K562 (cell line): ENCODE data around the gene TM4SF20. TPM values are rescaled to one million over a fixed set of nuclear protein-coding genes. Genes with fewer than 3 reads are reported as not detected.

Experiments used
- ATAC-seq: fragments of 200-7000 bp; cut with Tn5 transposase; 3 replicates; pipeline ENCODE4 v1.9.1; 2020; ENCODE audit warnings: moderate library complexity
- BruUV-seq: library from RNA; stranded (reverse); fragments of 400-500 nt; replicated peaks from 2 replicates; lab custom pipeline; 2021; lab: Mats Ljungman, UMichigan
- CTCF ChIA-PET: fragments of 300-600 bp; formaldehyde crosslinking; extraction: SDS; loops from one replicate; lab custom pipeline; 2021; ENCODE audit warnings: low intra/inter-chr PET ratio; lab: Yijun Ruan, JAX
- POLR2A ChIA-PET: fragments of 300-600, 350-650 bp; sonication (Branson Sonifier 250); formaldehyde crosslinking; extraction: SDS; loops from one replicate; lab custom pipeline; 2021; ENCODE audit warnings: antibody characterized with exemption, inconsistent platforms; lab: Yijun Ruan, JAX
- DNase-seq, 4 experiments: peaks; one replicate each; pipeline versions ENCODE4 v3.0.0 to v3.0.0-alpha.2; 2011 to 2018; ENCODE audit warnings: low spot score in 3 of 4, mixed read lengths in 3 of 4; ENCODE audit errors: extremely low read depth in 1 of 4
- FAIRE-seq: peaks from 2 replicates; lab custom pipeline; 2011; peaks lifted over from hg19 to GRCh38; lab: Jason Lieb, UNC
- H2AFZ ChIP-seq: 2 replicates; pipeline ENCODE4 v1.6.0; 2011; ENCODE audit warnings: low read depth, low read length, control low read depth, inconsistent platforms
- H3K27ac ChIP-seq: fragments of 200-600 bp; 3 replicates; pipeline ENCODE4 v1.8.0; 2011; ENCODE audit warnings: low read depth, mild to moderate bottlenecking, control low read depth, inconsistent platforms, low read length, moderate library complexity, mixed read lengths; ENCODE audit errors: extremely low read depth
- H3K27me3 ChIP-seq, 2 experiments: fragments of 300-600 bp in 1 of 2; 2 replicates in 1 of 2; 3 replicates in 1 of 2; pipeline versions ENCODE4 v1.6.0 to v1.8.0; 2011; ENCODE audit warnings: inconsistent platforms in 2 of 2, low read length in 2 of 2, mild to moderate bottlenecking in 1 of 2, mixed read lengths in 1 of 2, moderate library complexity in 1 of 2; ENCODE audit not compliant: control insufficient read depth in 2 of 2, insufficient read depth in 2 of 2
- H3K36me3 ChIP-seq: fragments of 300-600 bp; 3 replicates; pipeline ENCODE4 v1.8.0; 2011; ENCODE audit warnings: mild to moderate bottlenecking, low read length, inconsistent platforms; ENCODE audit not compliant: control insufficient read depth, insufficient read depth
- H3K4me1 ChIP-seq, 2 experiments: fragments of 200-600 bp in 1 of 2; replicated peaks in 1 of 2; 2 replicates in 1 of 2; 3 replicates in 1 of 2; pipeline versions ENCODE4 v1.5.1 to v1.8.0; 2011; ENCODE audit warnings: inconsistent platforms in 2 of 2, low read length in 2 of 2, mild to moderate bottlenecking in 1 of 2, mixed read lengths in 1 of 2, moderate library complexity in 1 of 2; ENCODE audit not compliant: control insufficient read depth in 2 of 2, insufficient read depth in 2 of 2
- H3K4me2 ChIP-seq: 2 replicates; pipeline ENCODE4 v1.6.1; 2011; ENCODE audit warnings: low read length, control low read depth, inconsistent platforms, mixed read lengths; ENCODE audit not compliant: insufficient read depth
- H3K4me3 ChIP-seq: fragments of 200-600 bp; sonication (generic), shearing (Covaris generic); 2 replicates; pipeline ENCODE4 v1.5.1; 2016; ENCODE audit warnings: control low read depth, inconsistent platforms
- H3K79me2 ChIP-seq: fragments of 200-600 bp; 3 replicates; pipeline ENCODE4 v1.8.0; 2011; ENCODE audit warnings: low read length, inconsistent platforms; ENCODE audit not compliant: control insufficient read depth, insufficient read depth
- H3K9ac ChIP-seq, 2 experiments: 2 replicates each; pipeline versions ENCODE4 v1.6.0 to v1.6.1; 2011; ENCODE audit warnings: low read depth in 2 of 2, low read length in 2 of 2, control low read depth in 1 of 2, inconsistent platforms in 1 of 2, mild to moderate bottlenecking in 1 of 2, mixed read lengths in 1 of 2; ENCODE audit not compliant: insufficient read depth in 1 of 2
- H3K9me1 ChIP-seq: one replicate; pipeline ENCODE4 v1.6.0; 2011; ENCODE audit warnings: inconsistent platforms, mild to moderate bottlenecking, low read length, moderate library complexity; ENCODE audit not compliant: control insufficient read depth, insufficient read depth
- H3K9me3 ChIP-seq: replicated peaks from 2 replicates; pipeline ENCODE4 v1.5.1; 2011; ENCODE audit warnings: low read depth, low read length, inconsistent platforms; ENCODE audit not compliant: control insufficient read depth, insufficient read depth
- H4K20me1 ChIP-seq: replicated peaks from 2 replicates; pipeline ENCODE4 v1.6.1; 2011; ENCODE audit warnings: low read length, inconsistent platforms, mixed read lengths; ENCODE audit not compliant: control insufficient read depth, insufficient read depth
- BMI1 ChIP-seq: fragments of 150-350 bp; IDR thresholded peaks from 2 replicates; pipeline ENCODE4 v1.6.1; 2014; ENCODE audit warnings: low read length
- CEBPB ChIP-seq: fragments of 450-650 bp; IDR thresholded peaks from 2 replicates; pipeline ENCODE4 v1.6.1; 2016; ENCODE audit warnings: missing genetic modification characterization, missing compliant biosample characterization
- FOXO4 ChIP-seq: fragments of 450-650 bp; formaldehyde crosslinking; IDR thresholded peaks from 2 replicates; pipeline ENCODE4 v1.4.0; 2020; ENCODE audit warnings: mild to moderate bottlenecking, moderate library complexity
- WGBS: fragments of 100-300 bp; shearing (Covaris generic); methylation state at CpG from one replicate; pipeline ENCODE4 v1.1.6; 2016; ENCODE audit warnings: low coverage, mixed read lengths; ENCODE audit not compliant: insufficient coverage; ENCODE audit errors: missing lambda C conversion rate; 5-methylcytosine and 5-hydroxymethylcytosine counted together
- in situ Hi-C: fragments of 300-500 bp; cut with MboI; formaldehyde crosslinking; loops from 4 replicates; pipeline ENCODE4 v1.15.0; 2018; ENCODE audit warnings: inconsistent platforms, mixed read lengths
- intact Hi-C: fragments of 100-400 bp; cut with micrococcal nuclease; formaldehyde crosslinking; loops from 2 replicates; pipeline ENCODE4 v1.14.2; 2022
- polyA plus RNA-seq, 8 experiments: library from polyadenylated mRNA; depleted of rRNA in 4 of 8; stranded (reverse) in 5 of 8; unstranded in 3 of 8; fragments of >200 nt; fragmentation: Nextera tagmentation in 2 of 8; fragmentation: Illumina TruSeq in 1 of 8; extraction: Ambion mirVana in 2 of 8; extraction: Trizol in 1 of 8; gene quantifications; 2 replicates each; pipeline versions ENCODE4 v1.2.1 to v1.2.3, GENCODE V29; 2011 to 2014; ENCODE audit warnings: inconsistent platforms in 1 of 8, missing spikeins in 1 of 8
- total RNA-seq, 7 experiments: library from RNA; depleted of rRNA in 6 of 7; stranded (reverse); fragments of >200 nt in 6 of 7; fragmentation: Illumina TruSeq in 2 of 7; extraction: Trizol in 2 of 7; gene quantifications; 2 replicates each; pipeline versions ENCODE4 v1.2.1 to v1.2.3, GENCODE V29; 2011 to 2021; ENCODE audit warnings: low replicate concordance in 1 of 7

Gene TM4SF20
- total and polyA plus RNA-seq, 9 of the 15 experiments (the other 6 are each of a cell fraction or from before 2014, with no cell fraction given): not detected

DNA sequence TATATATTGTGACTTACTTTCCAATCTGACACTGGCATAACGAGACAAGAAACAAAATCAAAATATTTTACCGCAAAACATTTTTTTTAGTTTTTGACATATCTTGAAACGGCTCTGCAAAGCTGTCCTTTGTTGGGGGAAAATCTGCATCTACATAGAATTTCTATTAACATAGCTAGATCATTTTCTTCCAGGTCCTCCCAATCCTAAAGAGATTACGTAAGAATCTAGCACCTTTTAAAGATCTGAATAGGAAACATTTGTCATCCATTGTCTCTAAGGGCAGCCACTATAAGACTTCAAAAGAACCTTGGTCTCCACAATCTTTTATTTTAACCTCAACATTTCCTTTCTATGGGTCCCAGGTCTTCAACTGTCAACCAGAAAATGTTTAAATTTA lies 55.3 kb downstream of the TM4SF20 start:
- DNase-seq (no peak), ATAC-seq (no peak), FAIRE-seq (no peak)
- Histone ChIP-seq H3K27ac (no peak overlapping the region), H4K20me1 (no peaks in the 10 kb centered on the region), H3K9me1 (no peaks in the 10 kb centered on the region), H3K4me3 (no peak overlapping the region), H3K4me1 (peaks cover 7 to 11% of the 10 kb centered on the region in 2 experiments; a peak in 3 of 5 replicates), H3K9ac (no peak overlapping the region), H3K36me3 (peaks cover 3% of the 10 kb centered on the region; the same call in 1 of the 3 replicates), H3K4me2 (no peak overlapping the region), H3K27me3 (no peaks in the 10 kb centered on the region), H2AFZ (no peak overlapping the region), H3K79me2 (peaks cover 33% of the 10 kb centered on the region), H3K9me3 (peaks cover 6% of the 10 kb centered on the region; the same call in 1 of the 2 replicates)
- BruUV-seq: no TSS peak
- no peak for TF ChIP-seq FOXO4 (CRISPR knock-in tag)
- TF ChIP-seq CEBPB: 0 out of 2 replicates have a peak, but pooled peaks have one; percentile 25
- no peak for TF ChIP-seq BMI1
- in situ Hi-C loops (no loop called here), intact Hi-C loops (loop anchor here (10.0 kb wide), 1 partner anchor 189 kb away; no protein-coding TSS in a partner anchor)
- ChIA-PET POLR2A (no interaction called here), CTCF (no interaction called here)
- 70% methylated on average over 4 of the region's 4 CpGs for WGBS
